ENCODE results near the gene TGM5. TPM values are rescaled to one million over a fixed set of nuclear protein-coding genes. Genes with fewer than 3 reads are reported as not detected.

The TGM5 gene
- total and polyA plus RNA-seq, 2 donors from 2014 or later = not detected

- Histone ChIP-seq H3K27me3 (ENCODE audit: control insufficient read depth, insufficient read depth, low read length) (no peaks in the 10 kb centered on the region), H3K9ac (ENCODE audit: low read length in 3 of 3) (no peak overlapping the region), H3K27ac (ENCODE audit: low read depth in 2 of 2, low read length in 2 of 2) (no peak overlapping the region), H3K36me3 (ENCODE audit: control insufficient read depth in 2 of 3, insufficient read depth in 3 of 3, low read length in 3 of 3) (peaks cover 2 to 40% (median 36%) of the 10 kb centered on the region in 3 donors), H3K9me3 (ENCODE audit: control insufficient read depth in 2 of 3, insufficient read depth in 1 of 3, low read length in 3 of 3) (no peaks in the 10 kb centered on the region), H3K4me3 (ENCODE audit: low read length in 3 of 3) (no peak overlapping the region), H3K4me1 (ENCODE audit: control insufficient read depth in 2 of 3, insufficient read depth in 2 of 3, low read depth in 1 of 3, low read length in 3 of 3) (peaks cover 0 to 3% (median 0%) of the 10 kb centered on the region in 3 donors)
- intact Hi-C loops (cut with DNase I) = no loop called here
- no peak for FAIRE-seq
- no peak for TF ChIP-seq CTCF (IDR thresholded peaks at IDR 0.05; ENCODE audit: borderline replicate concordance, extremely low read depth, insufficient read depth)
- peak in 1 of 5 donors; percentile 11 for DNase-seq
Measured at GRCh38 chr15:43190178-43190577, 76.5 kb downstream of the TGM5 start.

- FAIRE-seq (no peak), DNase-seq (no peak)
- H3K36me3 ChIP-seq (ENCODE audit: control insufficient read depth in 2 of 3, insufficient read depth in 3 of 3, low read length in 3 of 3) = peaks cover 2 to 31% (median 30%) of the 10 kb centered on the region in 3 donors
- TF ChIP-seq CTCF (IDR thresholded peaks at IDR 0.05; ENCODE audit: borderline replicate concordance, extremely low read depth, insufficient read depth) = no peak
- no peak overlapping the region for H3K4me3 ChIP-seq (ENCODE audit: low read length in 3 of 3)
- H3K4me1 ChIP-seq (ENCODE audit: control insufficient read depth in 2 of 3, insufficient read depth in 2 of 3, low read depth in 1 of 3, low read length in 3 of 3) = peaks cover 0 to 3% (median 0%) of the 10 kb centered on the region in 3 donors
- no peak overlapping the region for H3K27ac ChIP-seq (ENCODE audit: low read depth in 2 of 2, low read length in 2 of 2)
- no peak overlapping the region for H3K9ac ChIP-seq (ENCODE audit: low read length in 3 of 3)
- no peaks in the 10 kb centered on the region for H3K27me3 ChIP-seq (ENCODE audit: control insufficient read depth, insufficient read depth, low read length)
- no peaks in the 10 kb centered on the region for H3K9me3 ChIP-seq (ENCODE audit: control insufficient read depth in 2 of 3, insufficient read depth in 1 of 3, low read length in 3 of 3)
- intact Hi-C loops (cut with DNase I) = no loop called here
Measured at GRCh38 chr15:43189296-43189695, 77.4 kb downstream of the TGM5 start.

- TF ChIP-seq CTCF (IDR thresholded peaks at IDR 0.05; ENCODE audit: borderline replicate concordance, extremely low read depth, insufficient read depth) = peak; percentile 54
- Histone ChIP-seq H3K27ac (ENCODE audit: low read depth in 2 of 2, low read length in 2 of 2) (no peak overlapping the region), H3K4me3 (ENCODE audit: low read length in 3 of 3) (no peak overlapping the region), H3K4me1 (ENCODE audit: control insufficient read depth in 2 of 3, insufficient read depth in 2 of 3, low read depth in 1 of 3, low read length in 3 of 3) (peaks cover 0 to 3% (median 0%) of the 10 kb centered on the region in 3 donors), H3K9me3 (ENCODE audit: control insufficient read depth in 2 of 3, insufficient read depth in 1 of 3, low read length in 3 of 3) (no peaks in the 10 kb centered on the region), H3K27me3 (ENCODE audit: control insufficient read depth, insufficient read depth, low read length) (no peaks in the 10 kb centered on the region), H3K36me3 (ENCODE audit: control insufficient read depth in 2 of 3, insufficient read depth in 3 of 3, low read length in 3 of 3) (peaks cover 2 to 26% (median 24%) of the 10 kb centered on the region in 3 donors), H3K9ac (ENCODE audit: low read length in 3 of 3) (no peak overlapping the region)
- DNase-seq (peak in 2 of 5 donors; percentile 17 to 29), FAIRE-seq (peak; percentile 80)
- intact Hi-C loops (cut with DNase I) = no loop called here
Measured at GRCh38 chr15:43187544-43188155, 79.1 kb downstream of the TGM5 start.

Data from kidney (tissue), 14 donors.